GM11168 (cell line): ENCODE results near the gene LYRM7.
"Not testable (repeated sequence)": the region's sequence is repeated elsewhere in the genome, so short reads cannot be mapped to it uniquely, and the experiment has no call there.

Source experiments
- in situ Hi-C: fragments of 300-500 bp; cut with MboI; formaldehyde crosslinking; loops from one replicate; pipeline ENCODE4 v1.12.0; 2022; ENCODE audit warnings: low sequenced_read_pairs; ENCODE audit not compliant: unreplicated experiment

LYRM7 gene

GRCh38 chr5:131169810-131170539, 769 bp upstream of the LYRM7 start:
- in situ Hi-C loops: loop anchor here (10.0 kb wide), 2 partner anchors 105 to 245 kb away; no protein-coding TSS in a partner anchor

GRCh38 chr5:131171276-131171810, 599 bp downstream of the LYRM7 start:
- in situ Hi-C loops: no loop called here

- in situ Hi-C loops: no loop called here
Measured at GRCh38 chr5:131180407-131180806, 9.7 kb downstream of the LYRM7 start.

GRCh38 chr5:131182839-131183238, 12.1 kb downstream of the LYRM7 start:
- in situ Hi-C loops: no loop called here

- in situ Hi-C loops: no loop called here
Measured at GRCh38 chr5:131185523-131186104, 14.9 kb downstream of the LYRM7 start.

GRCh38 chr5:131186561-131187256, 16.0 kb downstream of the LYRM7 start:
- in situ Hi-C loops: no loop called here

- in situ Hi-C loops: no loop called here
Measured at GRCh38 chr5:131193106-131193505, 22.4 kb downstream of the LYRM7 start.

GRCh38 chr5:131193897-131194296, 23.2 kb downstream of the LYRM7 start:
- in situ Hi-C loops: not testable (repeated sequence)

- in situ Hi-C loops: no loop called here
Measured at GRCh38 chr5:131194725-131195124, 24.0 kb downstream of the LYRM7 start.

- in situ Hi-C loops: no loop called here
Measured at GRCh38 chr5:131195696-131196095, 25.0 kb downstream of the LYRM7 start.

GRCh38 chr5:131196331-131196730, 25.6 kb downstream of the LYRM7 start:
- in situ Hi-C loops: no loop called here

GRCh38 chr5:131198625-131199024, 27.9 kb downstream of the LYRM7 start:
- in situ Hi-C loops: no loop called here

GRCh38 chr5:131200560-131200959, 29.8 kb downstream of the LYRM7 start:
- in situ Hi-C loops: no loop called here

- in situ Hi-C loops: no loop called here
Measured at GRCh38 chr5:131204964-131205363, 34.2 kb downstream of the LYRM7 start.

GRCh38 chr5:131206061-131206460, 35.3 kb downstream of the LYRM7 start:
- in situ Hi-C loops: no loop called here

GRCh38 chr5:131206772-131207171, 36.0 kb downstream of the LYRM7 start:
- in situ Hi-C loops: no loop called here

- in situ Hi-C loops: no loop called here
Measured at GRCh38 chr5:131209175-131209505, 38.4 kb downstream of the LYRM7 start.

- in situ Hi-C loops: no loop called here
Measured at GRCh38 chr5:131209506-131210150, 38.9 kb downstream of the LYRM7 start.

GRCh38 chr5:131210151-131210510, 39.4 kb downstream of the LYRM7 start:
- in situ Hi-C loops: no loop called here

GRCh38 chr5:131211669-131212068, 40.9 kb downstream of the LYRM7 start:
- in situ Hi-C loops: no loop called here

GRCh38 chr5:131212471-131213021, 41.8 kb downstream of the LYRM7 start:
- in situ Hi-C loops: no loop called here
